PC-3 (cell line): Measurements from ENCODE around the gene FAM151A. TPM values are rescaled to one million over a fixed set of nuclear protein-coding genes. Genes with fewer than 3 reads are reported as not detected.

Source experiments
- ATAC-seq: fragments of 200-7000 bp; cut with Tn5 transposase; 2 replicates; pipeline ENCODE4 v1.9.1; 2020; ENCODE audit warnings: mild to moderate bottlenecking, moderate library complexity
- BruUV-seq: library from RNA; stranded (reverse); fragments of 400-500 nt; replicated peaks from 2 replicates; lab custom pipeline; 2021; lab: Mats Ljungman, UMichigan
- CTCF ChIA-PET: fragments of 300-600 bp; sonication (Branson Sonifier 250); formaldehyde crosslinking; loops from one replicate; lab custom pipeline; 2022; ENCODE audit warnings: antibody characterized with exemption; lab: Charles Lee
- POLR2A ChIA-PET: fragments of 300-600 bp; sonication (Branson Sonifier 250); formaldehyde crosslinking; loops from one replicate; lab custom pipeline; 2022; ENCODE audit warnings: antibody characterized with exemption; ENCODE audit not compliant: unreplicated experiment; lab: Charles Lee
- DNase-seq: peaks from one replicate; pipeline ENCODE4 v3.0.0-alpha.2; 2015
- H2AFZ ChIP-seq: fragments of 300-600 bp; sonication (generic); 2 replicates; pipeline ENCODE4 v1.6.0; 2016; ENCODE audit warnings: antibody characterized with exemption, low read length
- H3F3A ChIP-seq: fragments of 300-600 bp; sonication (generic); one replicate; pipeline ENCODE4 v1.6.0; 2017; ENCODE audit warnings: antibody characterized with exemption, low read length, control low read depth, mild to moderate bottlenecking; ENCODE audit not compliant: unreplicated experiment
- H3K27ac ChIP-seq: fragments of 300-600 bp; sonication (generic); 2 replicates; pipeline ENCODE4 v1.5.1; 2016; ENCODE audit warnings: mild to moderate bottlenecking, low read length
- H3K27me3 ChIP-seq: fragments of 300-600 bp; sonication (generic); 2 replicates; pipeline ENCODE4 v1.6.1; 2016; ENCODE audit warnings: low read length, mixed read lengths
- H3K36me3 ChIP-seq: fragments of 300-600 bp; sonication (generic); 2 replicates; pipeline ENCODE4 v1.6.1; 2016; ENCODE audit warnings: low read depth, mixed run types, low read length, mixed read lengths
- H3K4me1 ChIP-seq: fragments of 300-600 bp; sonication (generic); 2 replicates; pipeline ENCODE4 v1.5.1; 2016; ENCODE audit warnings: low read length; ENCODE audit not compliant: insufficient read depth
- H3K4me2 ChIP-seq: fragments of 300-600 bp; sonication (generic); 2 replicates; pipeline ENCODE4 v1.6.0; 2016; ENCODE audit warnings: low read length
- H3K4me3 ChIP-seq: fragments of 300-600 bp; sonication (generic); 2 replicates; pipeline ENCODE4 v1.5.1; 2016; ENCODE audit warnings: mild to moderate bottlenecking, low read length, mixed read lengths
- H3K79me2 ChIP-seq: fragments of 300-600 bp; sonication (generic); 2 replicates; pipeline ENCODE4 v1.6.1; 2017; ENCODE audit warnings: low read length, mixed read lengths
- H3K9ac ChIP-seq: fragments of 300-600 bp; sonication (generic); 2 replicates; pipeline ENCODE4 v1.6.0; 2016; ENCODE audit warnings: mild to moderate bottlenecking, low read length
- H3K9me2 ChIP-seq: fragments of 300-600 bp; sonication (generic); replicated peaks from 2 replicates; pipeline ENCODE4 v1.6.1; 2016; ENCODE audit warnings: mixed run types, low read length, mixed read lengths
- H3K9me3 ChIP-seq: fragments of 300-600 bp; sonication (generic); 2 replicates; pipeline ENCODE4 v1.6.1; 2016; ENCODE audit warnings: low read length, mixed read lengths
- H4K20me1 ChIP-seq: fragments of 300-600 bp; sonication (generic); 2 replicates; pipeline ENCODE4 v1.6.1; 2016; ENCODE audit warnings: low read length, mixed read lengths
- CTCF ChIP-seq: fragments of 300-600 bp; sonication (generic); conservative IDR thresholded peaks from 2 replicates; pipeline ENCODE4 v1.5.1; 2017; ENCODE audit warnings: antibody characterized with exemption, low read depth, mild to moderate bottlenecking, low read length
- EZH2 ChIP-seq: fragments of 300-600 bp; sonication (generic); IDR thresholded peaks from one replicate; pipeline ENCODE4 v1.6.1; 2017; ENCODE audit warnings: antibody characterized with exemption, mild to moderate bottlenecking, low read length; ENCODE audit not compliant: unreplicated experiment
- EZH2phosphoT487 ChIP-seq: fragments of 300-600 bp; sonication (generic); IDR thresholded peaks from 2 replicates; pipeline ENCODE4 v1.6.1; 2018; ENCODE audit warnings: mild to moderate bottlenecking, antibody characterized with exemption, low read length, borderline replicate concordance
- intact Hi-C: fragments of 100-400 bp; cut with micrococcal nuclease; formaldehyde crosslinking; loops from 2 replicates; pipeline ENCODE4 v1.9.0; 2023
- total RNA-seq: library from RNA; depleted of rRNA; stranded (reverse); fragments of >200 nt; gene quantifications from 2 replicates; pipeline ENCODE4 v1.2.3, GENCODE V29; 2014

FAM151A gene
- total RNA-seq, 1 experiment from 2014 or later, result not detected

GRCh38 chr1:54601730-54602129 is 21.6 kb downstream of the FAM151A start:
- no peak overlapping the region for H2AFZ ChIP-seq
- no peak overlapping the region for H3K4me3 ChIP-seq
- H3K27ac ChIP-seq, result no peak overlapping the region
- ChIA-PET POLR2A (no interaction called here), CTCF (no interaction called here)
- no peaks in the 10 kb centered on the region for H3K9me2 ChIP-seq
- DNase-seq (no peak), ATAC-seq (no peak)
- TF ChIP-seq CTCF, result no peak
- no peak for TF ChIP-seq EZH2
- peaks cover 5% of the 10 kb centered on the region; the same call in 1 of the 2 replicates for H3K4me1 ChIP-seq
- no peak overlapping the region for H3K4me2 ChIP-seq
- no peaks in the 10 kb centered on the region for H3K9me3 ChIP-seq
- no peaks in the 10 kb centered on the region for H3F3A ChIP-seq
- intact Hi-C loops, result no loop called here
- H3K79me2 ChIP-seq, result no peaks in the 10 kb centered on the region
- H3K9ac ChIP-seq, result no peak overlapping the region
- no peaks in the 10 kb centered on the region for H3K27me3 ChIP-seq
- H4K20me1 ChIP-seq, result no peaks in the 10 kb centered on the region
- H3K36me3 ChIP-seq, result no peaks in the 10 kb centered on the region
- BruUV-seq, result no TSS peak

- POLR2A ChIA-PET, result no interaction called here
Measured at GRCh38 chr1:54600947-54601721, 22.2 kb downstream of the FAM151A start.

More at GRCh38 chr1:54600947-54601721, 22.2 kb downstream of the FAM151A start:
- no peak overlapping the region for H3K9ac ChIP-seq
- ATAC-seq (no peak), DNase-seq (no peak)
- no peaks in the 10 kb centered on the region for H3K79me2 ChIP-seq
- no peaks in the 10 kb centered on the region for H3K9me3 ChIP-seq
- peaks cover 5% of the 10 kb centered on the region; the same call in 1 of the 2 replicates for H3K4me1 ChIP-seq
- no peaks in the 10 kb centered on the region for H3F3A ChIP-seq
- CTCF ChIA-PET, result no interaction called here
- H3K4me3 ChIP-seq, result no peak overlapping the region
- H4K20me1 ChIP-seq, result no peaks in the 10 kb centered on the region
- no peak overlapping the region for H3K27ac ChIP-seq
- H3K36me3 ChIP-seq, result no peaks in the 10 kb centered on the region
- H3K9me2 ChIP-seq, result no peaks in the 10 kb centered on the region
- TF ChIP-seq EZH2 (no peak), CTCF (no peak), EZH2phosphoT487 (no peak)
- intact Hi-C loops, result no loop called here
- no peaks in the 10 kb centered on the region for H3K27me3 ChIP-seq
- no peak overlapping the region for H3K4me2 ChIP-seq
- H2AFZ ChIP-seq, result no peak overlapping the region
- BruUV-seq, result no TSS peak
